ENCODE results near the gene ZBTB38. TPM values are rescaled to one million over a fixed set of nuclear protein-coding genes. Genes with fewer than 3 reads are reported as not detected.
A peak's percentile ranks its signal among the peaks of the same experiment; 100 is the strongest.

The ZBTB38 gene
- total and polyA plus RNA-seq, 10 donors = 4.8 to 122 (median 58.5) TPM

DNA sequence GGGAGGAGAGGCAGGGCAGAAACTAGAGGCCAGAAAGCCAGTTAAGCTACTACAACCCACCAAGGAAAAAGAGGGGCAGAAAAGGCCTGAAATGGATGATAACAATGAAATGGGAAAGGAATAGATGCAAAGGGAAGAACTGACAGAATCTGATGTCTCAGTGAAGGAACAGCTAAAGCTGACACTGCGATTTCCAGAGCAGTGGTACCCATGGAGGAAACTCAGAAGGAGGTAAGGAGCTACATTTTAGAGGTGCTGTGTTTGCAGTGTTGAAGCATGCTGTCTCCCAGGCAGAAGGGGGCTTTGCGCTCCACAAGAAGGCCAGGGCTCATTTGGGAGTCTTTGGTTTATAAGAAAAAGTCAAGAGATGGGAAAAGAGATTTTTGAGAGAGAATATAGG, 38.0 kb downstream of the ZBTB38 start:
- Histone ChIP-seq H3K4me1 (peaks cover 24 to 95% (median 77%) of the 10 kb centered on the region in 6 donors), H3K36me3 (peaks cover 0 to 61% (median 22%) of the 10 kb centered on the region in 6 donors), H3K4me3 (peak overlapping the region in 1 of 8 donors; percentile 3), H3K9me3 (no peaks in the 10 kb centered on the region), H3K27me3 (replicated peaks in 1 of 7) (no peaks in the 10 kb centered on the region), H3K27ac (peak overlapping the region in 4 of 8 donors; percentile 86 to 96 (median 91))
- WGBS, 5 donors = 93 to 96% (median 95%) methylated on average over 2 of the region's 2 CpGs
- TF ChIP-seq POLR2A (IDR thresholded peaks at IDR 0.05) = no peak
- TF ChIP-seq, protein P1, sequence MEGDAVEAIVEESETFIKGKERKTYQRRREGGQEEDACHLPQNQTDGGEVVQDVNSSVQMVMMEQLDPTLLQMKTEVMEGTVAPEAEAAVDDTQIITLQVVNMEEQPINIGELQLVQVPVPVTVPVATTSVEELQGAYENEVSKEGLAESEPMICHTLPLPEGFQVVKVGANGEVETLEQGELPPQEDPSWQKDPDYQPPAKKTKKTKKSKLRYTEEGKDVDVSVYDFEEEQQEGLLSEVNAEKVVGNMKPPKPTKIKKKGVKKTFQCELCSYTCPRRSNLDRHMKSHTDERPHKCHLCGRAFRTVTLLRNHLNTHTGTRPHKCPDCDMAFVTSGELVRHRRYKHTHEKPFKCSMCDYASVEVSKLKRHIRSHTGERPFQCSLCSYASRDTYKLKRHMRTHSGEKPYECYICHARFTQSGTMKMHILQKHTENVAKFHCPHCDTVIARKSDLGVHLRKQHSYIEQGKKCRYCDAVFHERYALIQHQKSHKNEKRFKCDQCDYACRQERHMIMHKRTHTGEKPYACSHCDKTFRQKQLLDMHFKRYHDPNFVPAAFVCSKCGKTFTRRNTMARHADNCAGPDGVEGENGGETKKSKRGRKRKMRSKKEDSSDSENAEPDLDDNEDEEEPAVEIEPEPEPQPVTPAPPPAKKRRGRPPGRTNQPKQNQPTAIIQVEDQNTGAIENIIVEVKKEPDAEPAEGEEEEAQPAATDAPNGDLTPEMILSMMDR (IDR thresholded peaks at IDR 0.05 in 8 of 11, conservative IDR thresholded peaks at IDR 0.05 in 3 of 11) = no peak
- TF ChIP-seq POLR2AphosphoS5 (IDR thresholded peaks at IDR 0.05) = no peak
- intact Hi-C loops (cut with DNase I; ENCODE audit: low total_unique reads) = no loop called here
- DNase-seq = no peak

GRCh38 chr3:141407047-141407446, 38.7 kb downstream of the ZBTB38 start:
- no peak overlapping the region for H3K4me3 ChIP-seq
- WGBS, 5 donors = 78 to 91% (median 85%) methylated on average over 4 of the region's 4 CpGs
- intact Hi-C loops (cut with DNase I; ENCODE audit: low total_unique reads) = no loop called here
- no peaks in the 10 kb centered on the region for H3K9me3 ChIP-seq
- no peak for DNase-seq
- no peaks in the 10 kb centered on the region for H3K27me3 ChIP-seq (replicated peaks in 1 of 7)
- H3K27ac ChIP-seq = peak overlapping the region in 4 of 8 donors; percentile 86 to 96 (median 91)
- H3K36me3 ChIP-seq = peaks cover 0 to 61% (median 22%) of the 10 kb centered on the region in 6 donors
- TF ChIP-seq POLR2AphosphoS5 (IDR thresholded peaks at IDR 0.05) (no peak), POLR2A (IDR thresholded peaks at IDR 0.05) (no peak)
- TF ChIP-seq, protein P1 (IDR thresholded peaks at IDR 0.05 in 8 of 11, conservative IDR thresholded peaks at IDR 0.05 in 3 of 11) = no peak
- peaks cover 26 to 95% (median 77%) of the 10 kb centered on the region in 6 donors for H3K4me1 ChIP-seq

DNA sequence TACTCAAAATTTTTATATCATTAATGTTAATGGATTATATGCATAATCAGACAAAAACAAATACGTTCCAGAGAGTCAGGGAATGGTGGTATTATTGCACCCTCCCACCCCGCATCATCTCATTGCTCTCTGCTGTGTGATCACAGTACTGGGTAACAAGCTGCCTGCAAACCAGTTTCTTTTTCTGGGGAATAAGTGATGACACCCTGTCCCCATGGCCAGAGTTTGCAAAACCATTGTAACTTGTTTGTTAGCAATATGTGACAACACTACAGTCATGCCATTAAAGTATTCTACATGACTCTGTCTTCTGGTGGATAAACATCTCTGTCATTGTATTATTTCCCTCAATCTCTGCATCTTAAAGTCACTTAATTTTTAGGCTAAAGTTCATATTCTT, 39.5 kb downstream of the ZBTB38 start:
- peaks cover 30 to 100% (median 84%) of the 10 kb centered on the region in 6 donors for H3K4me1 ChIP-seq
- intact Hi-C loops (cut with DNase I; ENCODE audit: low total_unique reads) = no loop called here
- 90 to 98% (median 95%) methylated on average over 2 of the region's 2 CpGs for WGBS, 5 donors

GRCh38 chr3:141408596-141408995, 40.3 kb downstream of the ZBTB38 start:
- Histone ChIP-seq H3K36me3 (peaks cover 0 to 67% (median 22%) of the 10 kb centered on the region in 6 donors), H3K9me3 (no peaks in the 10 kb centered on the region), H3K27me3 (replicated peaks in 1 of 7) (no peaks in the 10 kb centered on the region), H3K4me3 (no peak overlapping the region), H3K4me1 (peaks cover 35 to 100% (median 88%) of the 10 kb centered on the region in 6 donors), H3K27ac (peak overlapping the region in 7 of 8 donors; percentile 69 to 96 (median 86))
- 76 to 94% (median 82%) methylated on average over 1 of the region's 1 CpG for WGBS, 5 donors
- DNase-seq = no peak
- intact Hi-C loops (cut with DNase I; ENCODE audit: low total_unique reads) = no loop called here
- TF ChIP-seq POLR2AphosphoS5 (IDR thresholded peaks at IDR 0.05) (no peak), POLR2A (IDR thresholded peaks at IDR 0.05) (no peak)
- TF ChIP-seq, protein P1 (IDR thresholded peaks at IDR 0.05 in 8 of 11, conservative IDR thresholded peaks at IDR 0.05 in 3 of 11) = no peak

More for the DNA sequence above, 39.5 kb downstream of the ZBTB38 start:
- no peak for DNase-seq
- Histone ChIP-seq H3K4me3 (no peak overlapping the region), H3K36me3 (peaks cover 0 to 61% (median 22%) of the 10 kb centered on the region in 6 donors), H3K9me3 (no peaks in the 10 kb centered on the region), H3K27me3 (replicated peaks in 1 of 7) (no peaks in the 10 kb centered on the region), H3K27ac (peak overlapping the region in 4 of 8 donors; percentile 83 to 96 (median 86))
- no peak for TF ChIP-seq POLR2A (IDR thresholded peaks at IDR 0.05)
- TF ChIP-seq POLR2AphosphoS5 (IDR thresholded peaks at IDR 0.05) = no peak
- TF ChIP-seq, protein P1 (IDR thresholded peaks at IDR 0.05 in 8 of 11, conservative IDR thresholded peaks at IDR 0.05 in 3 of 11) = no peak
